NCI-H510A treated with DMSO at 0.1 percent for 48 hours (cell line): ENCODE results near the gene DNMT3B.
"Not testable (repeated sequence)": the region's sequence is repeated elsewhere in the genome, so short reads cannot be mapped to it uniquely, and the experiment has no call there.

ENCODE experiments used
- DNase-seq: peaks from one replicate; lab custom pipeline; 2025; lab: John Stamatoyannopoulos, UW

The DNMT3B gene

GRCh38 chr20:32761831-32762753 is at the start of gene DNMT3B:
TSS of gene DNMT3B (plus strand) at chr20:32762385. CDS start at chr20:32780324, 17,939 bp downstream.
- peak; percentile 55 for DNase-seq

GRCh38 chr20:32718749-32719348 is 43.3 kb upstream of the DNMT3B start:
- DNase-seq, result no peak

GRCh38 chr20:32727683-32728082 is 34.5 kb upstream of the DNMT3B start:
- DNase-seq, result no peak

DNA sequence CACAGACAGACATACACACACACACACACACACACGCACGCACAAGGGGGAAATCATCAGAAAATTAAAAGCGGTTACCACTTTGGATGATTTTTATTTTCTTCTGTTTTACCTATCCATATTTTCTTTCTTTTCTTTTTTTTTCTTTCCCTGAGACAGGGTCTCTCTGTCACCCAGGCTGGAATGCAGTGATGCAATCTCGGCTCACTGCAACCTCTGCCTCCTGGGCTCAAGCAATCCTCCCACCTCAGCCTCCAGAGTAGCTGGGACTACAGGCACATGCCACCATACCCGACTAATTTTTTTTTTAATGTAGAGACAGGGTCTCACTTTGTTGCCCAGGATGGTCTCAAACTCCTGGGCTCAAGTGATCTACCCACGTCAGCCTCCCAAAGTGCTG is 33.8 kb upstream of the DNMT3B start:
- DNase-seq, result not testable (repeated sequence)

DNA sequence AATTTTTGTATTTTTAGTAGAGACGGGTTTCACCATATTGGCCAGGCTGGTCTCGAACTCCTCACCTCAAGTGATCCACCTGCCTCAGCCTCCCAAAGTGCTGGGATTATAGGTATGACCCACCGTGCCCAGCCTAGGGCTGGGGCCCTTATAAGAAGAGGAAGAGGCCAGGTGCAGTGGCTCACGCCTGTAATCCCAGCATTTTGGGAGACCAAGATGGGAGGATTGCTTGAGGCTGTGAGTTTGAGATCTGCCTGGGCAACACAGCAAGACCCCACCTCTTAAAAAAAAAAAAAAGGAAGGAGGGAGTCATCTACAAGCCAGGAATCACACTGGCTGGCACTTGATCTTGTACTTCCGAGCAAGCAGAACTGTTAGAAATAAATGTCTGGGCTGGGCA is 32.9 kb upstream of the DNMT3B start:
- not testable (repeated sequence) for DNase-seq

GRCh38 chr20:32731882-32732266 is 30.3 kb upstream of the DNMT3B start:
- DNase-seq, result no peak

DNA sequence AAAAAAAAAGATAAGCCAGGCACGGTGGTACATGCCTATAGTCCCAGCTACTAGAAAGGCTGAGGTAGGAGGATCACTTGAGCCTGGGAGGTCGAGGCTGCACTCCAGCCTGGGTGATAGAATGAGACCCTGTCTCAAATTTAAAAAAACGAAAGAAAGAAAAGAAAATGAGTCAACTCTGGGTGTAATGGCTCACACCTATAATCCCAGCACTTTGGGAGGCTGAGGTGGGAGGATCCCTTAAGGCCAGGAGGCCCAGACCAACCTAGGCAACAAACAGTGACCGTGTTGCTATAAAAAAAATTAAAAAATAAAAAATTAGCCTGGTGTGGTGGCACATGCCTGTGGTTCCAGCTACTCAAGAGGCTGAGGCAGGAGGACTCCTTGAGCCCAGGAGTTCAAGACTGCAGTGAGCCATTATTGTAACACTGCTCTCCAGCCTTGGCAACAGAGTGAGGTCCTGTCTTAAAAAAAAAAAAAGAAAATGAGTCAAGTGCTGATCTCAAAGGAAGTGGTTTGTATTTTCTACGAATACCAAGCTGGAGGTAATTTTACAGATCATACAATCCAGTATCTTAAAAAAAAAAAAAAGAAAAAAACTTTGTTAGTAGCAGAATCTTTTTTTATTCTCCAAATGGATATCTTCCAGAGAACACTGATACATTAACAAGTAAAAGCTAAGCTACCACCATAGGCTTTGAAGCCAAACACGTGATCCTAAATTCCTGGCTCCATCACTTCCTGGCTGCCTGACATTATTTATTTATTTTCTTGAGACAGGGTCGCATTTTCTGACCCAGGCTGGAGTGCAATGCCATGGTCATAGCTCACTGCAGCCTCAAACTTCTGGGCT is 24.6 kb upstream of the DNMT3B start:
- no peak for DNase-seq

- DNase-seq, result no peak
These were observed 21.0 kb upstream of the DNMT3B start for GRCh38 chr20:32741151-32741550.

- DNase-seq, result no peak
These were observed 19.6 kb upstream of the DNMT3B start for GRCh38 chr20:32742322-32743236.

DNA sequence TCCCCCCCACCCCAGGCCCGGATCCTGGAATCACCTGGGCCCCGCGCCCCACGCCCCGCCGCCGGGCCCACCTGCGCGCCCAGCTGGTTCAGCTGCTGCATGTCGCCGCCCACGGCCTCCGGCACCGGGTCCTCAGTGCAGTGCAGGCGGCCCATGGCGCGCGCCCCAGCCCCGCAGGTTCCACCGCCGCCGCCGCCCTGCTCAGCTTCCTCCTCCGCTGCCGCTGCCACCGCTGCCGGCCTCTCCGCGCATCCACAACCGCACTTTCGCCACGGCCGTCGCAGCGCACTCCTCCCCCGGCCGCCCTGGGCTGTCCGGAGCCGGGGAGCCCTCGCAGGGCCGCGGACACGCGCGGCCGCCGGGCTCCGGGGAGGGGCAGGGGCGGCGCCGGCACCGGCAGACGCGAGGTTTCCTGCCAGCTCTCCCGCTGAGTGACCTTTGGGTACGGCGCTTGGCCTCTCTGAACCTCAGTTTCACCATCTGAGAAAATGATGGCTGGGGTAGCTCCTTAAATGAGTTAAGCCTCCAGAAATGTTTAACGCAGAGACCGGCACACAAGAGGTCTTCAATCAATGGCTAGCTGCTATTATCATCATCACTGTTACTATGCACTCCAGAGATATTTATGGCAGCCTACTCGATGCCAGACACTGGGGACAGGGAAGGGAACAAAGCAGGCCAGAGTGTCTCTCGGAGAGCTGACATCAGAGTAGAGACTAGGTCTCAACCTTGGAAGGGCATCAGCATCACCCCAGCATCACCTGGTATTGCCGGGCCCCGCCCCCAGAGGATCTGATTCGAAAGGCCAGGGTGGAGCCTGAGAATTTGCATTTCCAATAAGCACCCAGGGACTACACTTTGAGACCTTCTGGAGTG is 18.7 kb upstream of the DNMT3B start, which contains the start of gene COMMD7:
Gene COMMD7 (minus strand): TSS at position 231 of the 876 bp plus-strand sequence. CDS start 76 bp downstream, at position 155.
- DNase-seq, result peak; percentile 80

- DNase-seq, result no peak
These were observed 12.1 kb upstream of the DNMT3B start for GRCh38 chr20:32749914-32750637.

GRCh38 chr20:32751293-32751692 is 10.9 kb upstream of the DNMT3B start:
- DNase-seq, result no peak

DNA sequence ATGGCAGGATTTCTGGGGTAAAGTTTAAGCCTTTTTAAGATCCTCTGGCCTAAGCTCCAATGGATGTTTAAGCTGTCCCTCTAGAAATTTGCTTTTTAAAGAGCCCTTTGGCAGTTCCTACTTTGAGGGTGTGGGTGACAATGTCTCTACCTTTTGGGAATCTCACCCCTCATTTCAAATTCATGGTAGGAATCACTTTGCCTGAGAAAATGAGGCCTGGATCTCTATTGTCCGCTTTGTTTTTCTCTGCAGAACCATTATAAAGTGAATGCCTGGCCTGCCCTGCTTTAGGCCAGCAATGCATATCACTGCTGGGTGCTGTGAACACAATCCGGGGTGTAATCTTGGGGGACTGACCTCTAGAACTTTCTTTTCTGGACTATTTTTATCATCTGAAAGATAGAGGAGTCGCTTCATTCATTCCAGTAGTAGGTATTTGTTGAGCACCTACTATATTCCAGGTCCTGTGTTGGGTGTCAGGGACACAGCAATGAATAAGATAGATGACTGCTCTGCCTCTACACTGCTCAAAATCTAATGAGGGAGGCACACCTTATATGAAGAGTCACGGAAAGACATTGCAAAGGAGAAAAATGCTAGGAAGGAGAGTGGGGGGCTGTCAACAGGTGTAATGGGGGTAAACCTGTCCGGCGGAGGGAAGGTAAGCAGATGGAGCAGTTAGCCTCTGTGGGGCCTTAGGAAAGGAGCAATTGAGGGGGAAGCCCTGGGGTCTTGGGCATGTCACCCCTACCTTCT is 10.3 kb upstream of the DNMT3B start:
- DNase-seq, result no peak

DNA sequence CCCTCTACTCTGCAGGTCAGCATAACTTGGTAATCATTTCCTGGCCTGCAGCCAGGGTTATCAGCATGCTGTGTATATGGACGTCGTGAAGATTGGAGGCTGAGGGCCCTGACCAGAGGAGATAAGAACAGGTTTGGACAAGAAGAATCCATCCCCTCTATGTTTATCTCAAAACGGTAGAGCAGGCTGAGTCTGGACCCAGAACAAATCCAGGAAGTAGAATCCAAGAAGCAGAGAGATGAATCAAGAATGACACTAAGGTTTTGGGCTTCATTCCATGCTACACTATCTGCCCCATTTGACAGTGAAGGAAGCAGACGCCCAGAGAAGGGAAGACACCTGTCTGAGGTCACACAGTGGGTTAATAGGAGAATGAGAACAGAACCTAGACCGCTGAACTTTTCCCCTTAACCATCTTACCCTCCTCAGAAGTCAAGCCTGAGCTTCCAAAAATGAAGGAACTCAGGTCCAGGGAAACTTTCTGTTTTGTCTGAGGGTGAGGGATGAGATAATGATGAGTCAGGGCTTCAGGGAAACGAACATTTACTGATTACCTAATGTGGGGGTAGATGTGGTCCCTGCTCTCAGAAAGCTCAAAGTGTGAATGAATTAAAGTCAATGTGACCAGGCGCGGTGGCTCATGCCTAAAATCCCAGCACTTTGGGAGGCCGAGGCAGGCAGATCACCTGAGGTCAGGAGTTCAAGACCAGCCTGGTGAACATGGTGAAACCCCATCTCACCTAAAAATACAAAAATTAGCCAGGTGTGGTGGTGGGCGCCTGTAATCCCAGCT is 9.5 kb upstream of the DNMT3B start:
- no peak for DNase-seq

- DNase-seq, result no peak
These were observed 8.5 kb upstream of the DNMT3B start for GRCh38 chr20:32753731-32754130.

DNA sequence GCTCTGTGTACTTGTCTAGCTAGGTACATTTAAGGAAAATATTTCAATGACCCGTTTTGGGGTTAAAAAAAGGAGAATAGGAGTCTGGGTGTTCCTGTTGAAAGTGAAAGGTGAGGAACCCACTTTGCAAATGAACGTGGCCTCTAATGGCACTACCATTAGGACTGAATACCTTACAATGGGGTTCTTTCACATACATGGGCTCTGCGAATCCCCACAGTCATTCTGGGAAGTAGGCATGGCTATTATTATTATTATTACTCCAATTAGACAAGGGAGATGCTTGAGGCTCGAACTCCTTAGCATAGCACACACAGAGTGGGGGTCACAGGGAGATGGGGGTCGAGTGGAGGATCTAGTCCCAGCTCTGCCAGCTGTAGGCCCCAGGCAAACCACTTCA is 6.0 kb upstream of the DNMT3B start:
- no peak for DNase-seq

- no peak for DNase-seq
These were observed 761 bp upstream of the DNMT3B start for GRCh38 chr20:32761417-32761830.

- no peak for DNase-seq
These were observed 593 bp downstream of the DNMT3B start for GRCh38 chr20:32762754-32763201.
